ENCODE data around the gene ZNF189. TPM values are rescaled to one million over a fixed set of nuclear protein-coding genes. Genes with fewer than 3 reads are reported as not detected.

Gene ZNF189
- total RNA-seq, 3 donors from 2014 or later, result 20.2 to 32.1 (median 23.9) TPM

DNA sequence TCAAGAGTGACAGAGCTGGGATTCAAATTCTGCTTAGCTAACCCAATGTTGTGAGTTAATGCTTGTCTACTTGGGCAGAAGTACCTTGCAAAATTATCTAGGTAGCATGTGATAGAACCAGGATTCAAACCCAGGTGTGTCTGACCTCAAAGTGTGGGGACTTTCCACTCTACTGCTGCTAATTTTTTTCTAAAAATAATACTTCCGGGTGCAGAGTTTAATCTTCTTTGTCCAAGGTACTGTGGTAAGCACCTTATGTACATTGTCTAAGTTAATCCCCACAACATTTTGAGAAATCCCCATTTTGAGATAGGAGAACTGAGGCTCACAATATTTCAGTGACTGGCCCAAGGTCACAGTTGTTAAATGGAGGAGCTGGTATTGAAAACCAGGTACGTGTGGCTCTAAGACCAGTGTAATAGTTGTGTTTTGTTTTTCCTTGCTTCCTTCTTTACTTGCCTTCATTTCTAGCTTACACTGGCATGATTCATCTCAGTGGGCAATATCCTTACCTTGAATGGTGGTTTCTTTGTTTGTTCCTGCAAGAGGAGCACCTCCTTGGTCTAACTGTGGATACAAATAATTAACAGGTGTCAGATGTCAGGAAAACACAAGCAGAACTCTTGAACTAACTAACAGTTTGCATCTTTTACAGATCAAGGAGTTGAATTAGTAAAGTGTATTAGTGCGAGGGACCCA is 29.5 kb downstream of the ZNF189 start:
- no peak for DNase-seq (ENCODE audit: low spot score in 2 of 2)
- H3K27me3 ChIP-seq, result no peaks in the 10 kb centered on the region
- peaks cover 0 to 3% of the 10 kb centered on the region in 2 donors for H3K9me3 ChIP-seq
- TF ChIP-seq POLR2AphosphoS5 (IDR thresholded peaks at IDR 0.05) (no peak), POLR2A (IDR thresholded peaks at IDR 0.05) (no peak)
- H3K4me3 ChIP-seq, result no peak overlapping the region
- no peaks in the 10 kb centered on the region for H3K4me1 ChIP-seq
- no peak overlapping the region for H3K27ac ChIP-seq
- H3K36me3 ChIP-seq, result no peaks in the 10 kb centered on the region
- intact Hi-C loops (cut with DNase I; ENCODE audit: low total_unique reads), result no loop called here

DNA sequence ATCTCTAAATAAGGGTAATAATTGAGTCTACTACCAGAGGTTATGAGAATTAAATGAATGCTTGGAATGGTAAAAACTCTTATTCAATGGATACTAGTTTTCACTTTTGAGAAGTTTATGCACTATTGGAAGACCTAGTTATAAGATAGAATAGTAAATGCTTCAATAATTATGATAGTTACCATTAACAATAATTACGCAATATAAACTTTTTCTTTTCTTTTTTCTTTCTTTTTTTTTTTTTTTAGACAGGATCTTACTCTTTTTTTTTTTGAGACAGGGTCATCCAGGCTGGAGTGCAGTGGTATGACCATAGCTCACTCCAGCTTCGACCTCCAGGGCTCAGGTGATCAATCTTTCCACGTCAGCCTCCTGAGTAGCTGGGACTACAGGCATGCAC is 30.3 kb downstream of the ZNF189 start:
- Histone ChIP-seq H3K4me1 (no peaks in the 10 kb centered on the region), H3K36me3 (no peaks in the 10 kb centered on the region), H3K4me3 (no peak overlapping the region), H3K27ac (no peak overlapping the region), H3K9me3 (no peaks in the 10 kb centered on the region), H3K27me3 (no peaks in the 10 kb centered on the region)
- TF ChIP-seq POLR2AphosphoS5 (IDR thresholded peaks at IDR 0.05) (no peak), POLR2A (IDR thresholded peaks at IDR 0.05) (no peak)
- TF ChIP-seq, protein P1, sequence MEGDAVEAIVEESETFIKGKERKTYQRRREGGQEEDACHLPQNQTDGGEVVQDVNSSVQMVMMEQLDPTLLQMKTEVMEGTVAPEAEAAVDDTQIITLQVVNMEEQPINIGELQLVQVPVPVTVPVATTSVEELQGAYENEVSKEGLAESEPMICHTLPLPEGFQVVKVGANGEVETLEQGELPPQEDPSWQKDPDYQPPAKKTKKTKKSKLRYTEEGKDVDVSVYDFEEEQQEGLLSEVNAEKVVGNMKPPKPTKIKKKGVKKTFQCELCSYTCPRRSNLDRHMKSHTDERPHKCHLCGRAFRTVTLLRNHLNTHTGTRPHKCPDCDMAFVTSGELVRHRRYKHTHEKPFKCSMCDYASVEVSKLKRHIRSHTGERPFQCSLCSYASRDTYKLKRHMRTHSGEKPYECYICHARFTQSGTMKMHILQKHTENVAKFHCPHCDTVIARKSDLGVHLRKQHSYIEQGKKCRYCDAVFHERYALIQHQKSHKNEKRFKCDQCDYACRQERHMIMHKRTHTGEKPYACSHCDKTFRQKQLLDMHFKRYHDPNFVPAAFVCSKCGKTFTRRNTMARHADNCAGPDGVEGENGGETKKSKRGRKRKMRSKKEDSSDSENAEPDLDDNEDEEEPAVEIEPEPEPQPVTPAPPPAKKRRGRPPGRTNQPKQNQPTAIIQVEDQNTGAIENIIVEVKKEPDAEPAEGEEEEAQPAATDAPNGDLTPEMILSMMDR (IDR thresholded peaks at IDR 0.05), result no peak
- no peak for DNase-seq (ENCODE audit: low spot score in 2 of 2)
- intact Hi-C loops (cut with DNase I; ENCODE audit: low total_unique reads), result no loop called here

DNA sequence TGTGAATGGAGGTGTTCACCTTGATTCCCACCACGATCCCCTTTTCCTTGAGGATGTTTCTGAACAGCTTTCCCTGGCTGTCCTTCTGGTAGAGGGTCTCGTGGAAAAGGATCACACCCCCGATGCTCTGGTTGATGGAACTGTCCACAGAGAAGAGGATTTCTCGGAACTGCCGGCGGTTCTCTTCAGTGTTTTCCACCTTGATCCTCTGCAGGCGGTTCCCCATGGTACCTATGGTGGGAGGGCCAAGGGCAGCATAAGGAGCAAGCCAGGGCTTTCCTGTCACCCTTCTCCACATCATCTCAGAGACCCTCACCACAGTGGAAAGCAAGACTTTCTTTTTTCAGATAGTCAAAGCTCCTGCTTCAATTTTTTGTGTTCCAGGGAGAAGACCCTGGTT is 31.1 kb downstream of the ZNF189 start:
- Histone ChIP-seq H3K9me3 (no peaks in the 10 kb centered on the region), H3K27ac (no peak overlapping the region), H3K4me3 (no peak overlapping the region), H3K4me1 (no peaks in the 10 kb centered on the region), H3K27me3 (no peaks in the 10 kb centered on the region), H3K36me3 (no peaks in the 10 kb centered on the region)
- no peak for DNase-seq (ENCODE audit: low spot score in 2 of 2)
- TF ChIP-seq POLR2AphosphoS5 (IDR thresholded peaks at IDR 0.05) (no peak), POLR2A (IDR thresholded peaks at IDR 0.05) (no peak)
- intact Hi-C loops (cut with DNase I; ENCODE audit: low total_unique reads), result no loop called here

DNA sequence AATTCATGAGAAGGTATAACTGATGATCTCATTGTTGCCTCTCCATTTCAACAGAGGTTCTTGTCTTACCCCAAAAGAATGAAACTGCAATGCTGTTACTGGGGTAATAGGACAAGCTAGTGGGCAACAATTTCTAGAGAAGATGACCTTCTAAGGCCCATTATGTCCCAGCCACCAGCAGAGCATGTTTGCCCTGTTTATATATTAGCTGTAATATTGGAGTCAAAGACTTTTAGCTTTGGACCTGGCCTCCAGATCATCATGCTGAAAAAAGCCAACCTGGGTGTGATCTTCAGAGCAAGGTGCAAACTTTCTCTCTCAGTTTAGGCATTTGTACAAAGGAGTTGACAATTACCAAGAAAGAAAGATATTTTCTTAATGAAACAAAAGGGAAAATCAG is 33.5 kb downstream of the ZNF189 start:
- TF ChIP-seq POLR2A (IDR thresholded peaks at IDR 0.05) (no peak), POLR2AphosphoS5 (IDR thresholded peaks at IDR 0.05) (no peak)
- TF ChIP-seq, protein P1 (IDR thresholded peaks at IDR 0.05), result no peak
- H3K27ac ChIP-seq, result no peak overlapping the region
- H3K36me3 ChIP-seq, result no peaks in the 10 kb centered on the region
- H3K4me3 ChIP-seq, result no peak overlapping the region
- no peaks in the 10 kb centered on the region for H3K27me3 ChIP-seq
- intact Hi-C loops (cut with DNase I; ENCODE audit: low total_unique reads), result no loop called here
- H3K9me3 ChIP-seq, result no peaks in the 10 kb centered on the region
- H3K4me1 ChIP-seq, result no peaks in the 10 kb centered on the region
- no peak for DNase-seq (ENCODE audit: low spot score in 2 of 2)

DNA sequence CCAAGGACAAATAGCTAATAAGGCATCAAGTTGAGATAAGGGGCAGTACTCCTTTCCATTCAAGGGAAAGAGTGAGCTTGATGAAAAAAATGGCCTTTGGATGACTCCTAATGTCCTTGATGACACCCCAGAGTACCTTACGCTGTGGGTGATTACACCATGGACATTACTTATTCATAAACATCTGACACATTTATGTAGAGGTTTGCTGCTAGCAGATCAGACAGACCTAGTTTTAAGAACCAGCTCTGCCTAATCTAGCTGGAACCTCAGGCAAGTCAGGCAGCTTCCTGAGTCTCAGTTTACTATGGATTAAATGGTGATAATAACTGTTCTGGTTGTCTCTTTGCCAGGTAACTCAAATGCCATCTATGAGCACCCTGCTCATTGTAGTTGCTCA is 34.1 kb downstream of the ZNF189 start:
- Histone ChIP-seq H3K9me3 (no peaks in the 10 kb centered on the region), H3K4me3 (no peak overlapping the region), H3K36me3 (no peaks in the 10 kb centered on the region), H3K4me1 (no peaks in the 10 kb centered on the region), H3K27me3 (no peaks in the 10 kb centered on the region), H3K27ac (no peak overlapping the region)
- intact Hi-C loops (cut with DNase I; ENCODE audit: low total_unique reads), result no loop called here
- no peak for DNase-seq (ENCODE audit: low spot score in 2 of 2)
- no peak for TF ChIP-seq POLR2A (IDR thresholded peaks at IDR 0.05)
- no peak for TF ChIP-seq POLR2AphosphoS5 (IDR thresholded peaks at IDR 0.05)
- TF ChIP-seq, protein P1 (IDR thresholded peaks at IDR 0.05), result no peak

DNA sequence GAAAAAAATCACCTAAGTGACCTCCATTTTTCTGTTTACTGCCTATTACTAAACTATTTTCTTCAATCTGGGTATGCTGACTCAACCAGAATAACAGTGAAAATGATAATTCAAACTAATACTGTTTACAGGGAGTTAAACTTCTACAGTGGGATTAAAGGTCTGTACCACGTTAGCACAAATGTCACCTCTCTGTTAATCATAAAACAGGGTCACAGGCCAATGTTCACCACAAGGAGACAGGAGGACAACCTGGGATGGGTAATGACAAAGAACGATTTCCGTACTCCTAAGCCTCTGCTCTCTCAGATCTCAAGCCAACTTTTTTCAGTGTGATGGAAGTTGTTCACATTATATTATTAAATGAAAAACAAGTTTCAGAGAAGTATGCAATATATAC is 34.6 kb downstream of the ZNF189 start:
- no peak overlapping the region for H3K4me3 ChIP-seq
- intact Hi-C loops (cut with DNase I; ENCODE audit: low total_unique reads), result no loop called here
- no peaks in the 10 kb centered on the region for H3K4me1 ChIP-seq
- H3K27me3 ChIP-seq, result no peaks in the 10 kb centered on the region
- H3K9me3 ChIP-seq, result no peaks in the 10 kb centered on the region
- H3K36me3 ChIP-seq, result no peaks in the 10 kb centered on the region
- TF ChIP-seq POLR2A (IDR thresholded peaks at IDR 0.05) (no peak), POLR2AphosphoS5 (IDR thresholded peaks at IDR 0.05) (no peak)
- TF ChIP-seq, protein P1 (IDR thresholded peaks at IDR 0.05), result no peak
- no peak for DNase-seq (ENCODE audit: low spot score in 2 of 2)
- no peak overlapping the region for H3K27ac ChIP-seq

All from breast epithelium (tissue), 4 donors.